NT2/D1 (cell line): ENCODE data around the gene RSPO1.
A peak's percentile ranks its signal among the peaks of the same experiment; 100 is the strongest.

Source experiments
- SUZ12 ChIP-seq: IDR thresholded peaks from 2 replicates; pipeline ENCODE4 v1.6.1; 2011; ENCODE audit not compliant: insufficient read length, insufficient read depth; ENCODE audit errors: extremely low read depth
- YY1 ChIP-seq: IDR thresholded peaks from 2 replicates; pipeline ENCODE4 v1.6.1; 2011; ENCODE audit not compliant: insufficient read length, insufficient read depth
- ZNF274 ChIP-seq: IDR thresholded peaks from 2 replicates; pipeline ENCODE4 v1.6.1; 2011; ENCODE audit warnings: mild to moderate bottlenecking, low read depth, low read length

DNA sequence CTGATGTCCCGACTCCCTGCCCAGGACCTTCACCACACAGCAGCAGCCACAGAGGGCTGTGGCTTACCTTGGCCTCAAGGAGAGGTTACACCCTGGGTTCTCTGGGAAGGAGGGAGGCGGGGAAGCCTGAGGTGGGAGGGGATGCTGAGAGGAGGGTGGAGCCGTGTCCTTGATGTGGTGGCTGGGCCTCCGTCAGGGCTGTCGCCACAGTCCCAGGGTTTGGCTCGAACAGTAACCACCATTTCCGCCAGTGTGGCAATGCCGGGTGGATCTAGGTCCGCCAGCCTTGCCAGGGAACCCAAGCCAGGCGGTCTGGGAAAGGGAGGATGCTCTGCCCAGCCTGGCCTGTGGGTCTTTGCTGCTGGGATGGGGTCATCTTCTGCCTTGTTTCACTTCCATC, 39.2 kb upstream of the RSPO1 start:
- no peak for TF ChIP-seq ZNF274
- no peak for TF ChIP-seq SUZ12
- TF ChIP-seq YY1, result peak; percentile 37
